Colon (tissue), 2 donors: ENCODE measurements around the gene IL12B.
"Not testable (repeated sequence)": the region's sequence is repeated elsewhere in the genome, so short reads cannot be mapped to it uniquely, and the experiment has no call there.

Experiments
- FAIRE-seq: peaks from 2 replicates; lab custom pipeline; 2012; peaks lifted over from hg19 to GRCh38; lab: Jason Lieb, UNC
- donor health status: control.
- donor health status: control.

IL12B gene

DNA sequence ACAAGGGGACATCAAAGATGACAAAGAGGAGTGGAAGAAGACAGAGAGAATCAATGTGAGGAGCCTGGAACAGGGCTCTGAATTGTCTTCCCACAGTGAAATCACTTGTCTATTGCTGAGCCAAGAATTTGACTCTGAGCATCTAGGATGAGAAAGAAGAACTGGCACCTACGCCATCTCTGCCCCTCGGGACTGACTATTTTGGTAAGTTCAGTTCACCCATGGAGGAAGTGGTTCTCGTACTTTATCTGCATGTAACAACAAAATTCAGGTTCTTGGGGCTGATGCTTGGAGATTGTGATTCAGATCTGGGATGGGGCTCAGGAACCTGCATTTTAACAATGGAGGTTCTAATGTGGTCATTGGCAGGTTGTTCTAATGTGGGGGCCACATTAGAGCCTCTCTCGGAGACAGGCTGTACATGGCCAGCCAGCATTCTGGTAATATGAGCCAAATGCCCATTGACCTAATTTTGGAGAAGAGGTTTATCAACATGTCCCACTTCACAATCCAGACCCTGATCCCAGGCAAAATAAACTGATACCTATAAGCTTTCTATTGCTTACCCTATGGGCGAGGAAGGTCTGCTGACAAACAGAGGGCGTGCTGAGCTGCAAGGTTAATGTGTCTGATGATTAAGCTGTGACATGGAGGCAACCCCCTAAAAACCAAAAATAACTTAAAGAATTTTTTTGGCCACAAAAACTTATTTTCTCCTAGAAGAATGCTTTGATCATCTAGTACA is 2.7 kb upstream of the IL12B start:
- no peak for FAIRE-seq

DNA sequence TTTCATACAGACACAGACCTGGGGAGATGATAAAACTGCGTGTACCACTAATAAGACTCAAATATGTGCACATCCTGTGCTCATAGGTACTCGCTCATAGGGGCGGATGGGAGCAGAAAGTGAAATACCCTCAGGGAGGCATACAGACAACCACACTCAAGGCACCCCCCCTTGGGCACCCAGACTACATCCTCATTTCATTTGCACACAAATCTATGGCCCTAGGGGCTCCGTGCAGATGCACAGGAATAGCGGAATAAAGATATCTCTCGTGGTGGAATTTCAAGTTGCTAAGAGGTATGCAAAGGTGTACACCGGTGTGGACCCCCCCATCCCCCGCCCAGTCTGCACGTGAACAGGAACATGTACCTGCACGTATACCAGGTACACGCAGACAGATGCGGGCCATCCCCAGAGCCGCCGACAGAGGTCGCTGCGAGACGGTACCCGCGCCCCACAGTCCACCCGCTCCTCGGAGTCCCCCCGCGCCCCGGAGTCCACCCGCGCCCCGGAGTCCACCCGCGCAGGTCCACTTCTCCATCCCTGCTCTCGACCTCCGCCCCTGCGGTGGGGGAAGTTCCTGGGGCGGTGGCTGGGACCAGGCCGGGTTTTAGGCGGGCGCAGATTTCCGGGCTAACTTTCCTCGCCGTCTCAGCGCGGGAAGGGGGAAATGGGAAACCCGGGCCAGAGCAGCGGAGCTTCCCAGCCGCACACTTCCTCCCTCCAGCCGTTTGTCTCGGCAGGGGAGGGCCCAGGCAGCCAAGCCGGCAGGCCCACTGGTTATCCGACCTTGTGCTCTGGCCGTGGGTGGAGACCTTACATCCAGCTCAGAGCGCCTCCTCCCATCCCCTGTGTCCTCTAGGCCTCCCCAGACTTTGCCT is 1.0 kb upstream of the IL12B start:
- FAIRE-seq = no peak

DNA sequence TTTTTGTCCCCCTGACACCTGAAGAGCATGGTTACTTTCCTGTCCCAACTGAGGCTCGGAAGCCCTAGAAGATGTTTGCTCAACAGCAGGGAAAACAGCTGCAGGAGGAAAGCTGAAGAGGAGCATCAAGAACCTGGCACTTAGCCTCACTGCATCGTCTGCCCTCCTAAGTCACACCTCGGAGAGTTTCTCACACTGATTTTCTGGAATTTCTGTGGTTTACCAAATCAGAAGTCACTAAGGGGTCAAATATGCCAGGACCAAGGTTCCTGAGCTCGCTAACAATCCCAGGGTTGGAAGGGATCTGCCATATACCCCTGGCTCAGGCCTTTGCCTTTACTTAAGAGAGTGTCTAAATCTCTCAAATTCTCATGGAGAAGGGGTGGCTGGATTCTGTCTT is 5.3 kb downstream of the IL12B start:
- FAIRE-seq = no peak

- FAIRE-seq = no peak
Observed at GRCh38 chr5:159324102-159324755, 6.1 kb downstream of the IL12B start.

DNA sequence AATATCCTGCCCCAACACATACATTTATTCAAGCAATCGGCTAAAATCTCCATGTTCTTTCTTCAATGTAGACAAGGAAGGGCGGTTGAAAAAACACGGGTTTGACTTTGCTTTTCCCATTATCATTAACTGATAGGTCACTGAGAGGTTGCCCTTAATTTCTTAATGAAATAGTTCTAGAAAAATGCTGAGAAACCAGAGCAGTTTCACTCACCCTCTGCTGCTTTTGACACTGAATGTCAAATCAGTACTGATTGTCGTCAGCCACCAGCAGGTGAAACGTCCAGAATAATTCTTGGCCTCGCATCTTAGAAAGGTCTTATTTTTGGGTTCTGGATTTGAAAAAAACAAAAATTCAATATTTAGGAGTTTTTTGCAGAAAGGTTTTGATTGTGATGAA is 8.1 kb downstream of the IL12B start:
- FAIRE-seq = no peak

- FAIRE-seq = no peak
Observed at GRCh38 chr5:159319832-159320231, 10.5 kb downstream of the IL12B start.

- FAIRE-seq = no peak
Observed at GRCh38 chr5:159319363-159319762, 10.9 kb downstream of the IL12B start.

GRCh38 chr5:159318448-159318847 is 11.8 kb downstream of the IL12B start:
- no peak for FAIRE-seq

GRCh38 chr5:159317849-159318248 is 12.4 kb downstream of the IL12B start:
- FAIRE-seq = no peak

GRCh38 chr5:159316519-159317383 is 13.5 kb downstream of the IL12B start:
- FAIRE-seq = no peak

DNA sequence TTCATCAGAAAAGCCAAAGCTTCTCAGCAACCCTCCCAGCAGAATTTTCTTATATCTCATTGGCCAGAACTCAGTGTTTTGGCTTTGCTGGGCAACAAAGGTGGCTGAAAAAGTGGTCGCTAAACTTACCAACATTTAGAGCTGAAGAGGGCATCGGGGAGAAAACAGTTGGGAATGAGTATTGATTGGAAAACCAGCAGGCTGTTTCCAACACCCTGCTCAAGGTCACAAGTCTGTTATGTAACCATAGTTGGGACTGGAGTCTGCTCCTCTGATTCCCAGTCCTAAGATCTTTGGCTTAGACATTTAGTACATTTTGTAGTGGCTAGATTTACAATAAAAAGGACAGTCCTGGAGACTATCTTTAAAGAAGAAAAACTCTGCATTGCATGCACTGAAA is 17.1 kb downstream of the IL12B start:
- FAIRE-seq = no peak

DNA sequence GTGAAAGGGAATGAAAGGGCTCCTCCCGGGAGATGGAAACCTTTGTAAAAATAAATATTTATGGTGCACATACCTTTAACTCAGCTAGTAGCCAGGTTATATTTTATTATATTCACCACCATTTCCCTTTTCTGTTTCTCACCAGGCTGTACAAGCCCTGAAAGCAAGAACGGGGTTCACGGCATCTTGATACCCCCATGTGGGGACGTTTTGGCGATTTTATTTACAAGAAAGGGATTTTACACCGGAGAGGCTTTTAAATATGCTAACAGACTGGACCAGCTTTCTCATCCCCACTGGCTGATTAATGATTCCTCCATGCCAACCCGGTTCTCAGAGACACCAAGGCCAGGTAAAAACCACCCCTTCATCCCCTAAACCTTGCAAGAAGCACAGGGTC is 19.2 kb downstream of the IL12B start:
- no peak for FAIRE-seq

DNA sequence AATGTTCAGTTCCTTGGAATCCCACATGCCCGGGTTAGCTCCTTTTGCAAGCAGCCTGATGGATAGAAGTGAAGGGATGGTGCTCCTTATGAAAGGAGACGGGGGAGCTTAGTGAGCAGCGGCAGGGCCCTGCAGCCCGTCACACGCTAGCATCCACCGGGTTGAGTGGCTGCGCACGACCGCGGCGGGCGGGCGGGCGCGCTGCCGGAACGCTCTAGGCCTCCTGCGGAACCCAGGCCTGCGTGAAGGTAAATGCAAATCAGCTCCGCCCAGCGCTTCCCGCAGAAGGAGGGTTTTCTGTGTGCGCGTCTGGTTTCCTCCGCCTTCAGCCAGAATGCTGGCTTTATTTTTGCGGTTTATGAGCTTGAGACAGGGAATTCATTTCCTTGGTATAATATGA is 19.8 kb downstream of the IL12B start:
- FAIRE-seq = no peak

DNA sequence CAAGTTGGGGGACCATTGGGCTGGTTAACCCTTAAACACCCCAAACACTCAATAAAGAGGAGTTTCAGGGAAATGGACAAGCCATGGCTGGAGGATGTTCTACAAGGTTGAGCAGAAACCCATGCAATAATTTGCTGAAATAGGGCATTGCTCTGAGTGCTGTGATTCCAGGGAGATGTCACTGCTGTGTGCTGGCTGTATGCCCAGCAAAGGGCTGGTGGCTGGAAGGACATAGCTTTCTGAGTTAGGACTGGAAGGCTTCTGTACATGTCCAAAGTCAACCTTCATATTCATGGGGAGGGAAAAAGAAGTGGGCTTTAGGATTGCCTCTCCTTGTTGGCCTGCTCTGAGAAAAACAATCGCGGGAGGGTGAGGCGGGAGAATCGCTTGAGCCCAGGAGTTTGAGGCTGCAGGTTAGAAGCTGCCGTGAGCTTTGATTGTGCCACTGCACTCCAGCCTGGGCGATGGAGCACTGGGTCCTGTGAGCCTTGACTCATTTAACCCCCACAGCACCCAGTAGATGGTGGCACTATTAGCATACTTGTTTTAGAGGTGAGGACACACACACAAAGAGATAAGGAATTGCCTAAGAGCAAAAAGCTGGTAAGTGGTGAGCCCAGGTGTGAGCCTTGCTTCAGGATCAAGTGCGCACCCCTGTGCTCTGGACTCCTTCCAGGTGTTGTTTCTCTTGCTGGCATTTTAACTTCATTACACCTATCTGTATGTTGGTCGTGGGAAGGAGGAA is 20.4 kb downstream of the IL12B start:
- no peak for FAIRE-seq

- no peak for FAIRE-seq
Observed at GRCh38 chr5:159304961-159305595, 25.2 kb downstream of the IL12B start.

DNA sequence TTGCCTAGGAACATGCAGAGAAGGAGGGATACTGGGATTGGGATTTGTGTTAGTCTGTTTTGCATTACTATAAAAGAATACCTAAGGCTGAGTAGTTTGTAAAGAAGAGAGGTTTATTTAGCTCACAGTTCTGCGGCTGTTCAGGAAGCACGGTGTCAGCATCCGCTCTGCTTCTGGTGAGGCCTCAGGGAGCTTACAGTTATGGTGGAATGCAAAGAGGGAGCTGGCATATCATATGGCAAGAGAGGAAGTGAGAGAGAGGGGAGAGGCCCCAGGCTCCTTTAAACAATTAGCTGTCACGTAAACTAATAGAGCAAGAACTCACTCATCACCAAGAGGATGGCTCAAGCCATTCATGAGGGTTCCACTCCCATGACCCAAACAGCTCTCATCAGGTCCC is 27.0 kb downstream of the IL12B start:
- no peak for FAIRE-seq

GRCh38 chr5:159301929-159302860 is 28.1 kb downstream of the IL12B start:
- not testable (repeated sequence) for FAIRE-seq

GRCh38 chr5:159301466-159301865 is 28.8 kb downstream of the IL12B start:
- no peak for FAIRE-seq

GRCh38 chr5:159297300-159297699 is 33.0 kb downstream of the IL12B start:
- FAIRE-seq = not testable (repeated sequence)

DNA sequence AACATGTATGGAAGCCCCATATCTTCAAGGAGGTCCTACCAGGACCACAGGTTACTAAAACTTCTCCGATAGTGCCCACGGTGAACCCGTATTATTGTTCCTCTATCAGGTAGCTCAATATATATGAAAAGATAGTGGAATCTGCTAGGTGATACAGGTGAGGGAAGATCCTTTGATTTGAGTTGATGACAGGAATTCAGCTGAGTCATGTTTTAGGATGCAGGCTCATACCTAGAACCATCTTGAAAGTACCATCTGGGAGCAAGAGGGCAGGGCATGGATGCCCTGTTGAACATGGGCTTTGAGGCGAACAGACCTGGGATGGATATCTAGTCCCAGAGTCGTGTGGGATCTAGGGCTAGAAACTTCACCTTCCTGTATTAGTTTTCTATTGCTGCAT is 35.4 kb downstream of the IL12B start:
- FAIRE-seq = no peak
